NCI-H1417 treated with DMSO at 0.1 percent for 48 hours (cell line): ENCODE measurements around the gene PHF12.

Experiments
- DNase-seq: peaks from one replicate; lab custom pipeline; 2025; lab: John Stamatoyannopoulos, UW

PHF12 gene

DNA sequence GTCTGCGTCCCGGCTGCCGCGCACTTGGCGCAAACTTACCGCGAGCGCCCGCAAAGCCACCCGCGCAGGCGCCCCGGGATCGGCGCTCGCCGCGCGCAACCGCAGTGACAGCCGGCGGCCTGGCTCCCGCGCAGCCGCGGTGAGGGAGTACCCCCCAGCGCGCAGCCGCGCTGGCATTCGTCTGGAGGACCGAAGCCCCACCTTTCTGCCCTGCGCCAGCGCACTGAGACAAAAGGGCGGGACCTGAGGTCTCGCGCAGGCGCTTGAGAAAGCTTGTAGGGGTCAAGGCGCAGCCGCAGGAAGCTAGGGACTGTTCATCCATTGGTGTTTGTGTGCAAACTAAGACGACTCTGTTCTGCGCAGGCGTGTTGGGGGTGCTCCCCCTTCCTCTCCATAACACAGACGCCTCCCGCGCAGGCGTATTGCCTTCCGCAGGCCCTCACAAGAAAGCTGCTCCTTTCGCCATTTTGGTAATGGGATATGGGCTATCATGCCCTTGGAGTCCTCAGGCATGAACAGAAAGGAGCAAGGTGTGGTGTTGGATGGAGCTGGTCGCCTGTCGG, at the start of gene PHF12:
PHF12 (minus strand) TSS at position 91 of the 563 bp plus-strand sequence. CDS start 558 bp downstream, outside the sequence.
- DNase-seq: peak; percentile 100

- no peak for DNase-seq
Observed at GRCh38 chr17:29000973-29001372, 49.7 kb upstream of the PHF12 start.

GRCh38 chr17:28999206-28999605, 47.9 kb upstream of the PHF12 start:
- no peak for DNase-seq

- peak; percentile 29 for DNase-seq
Observed at GRCh38 chr17:28997806-28998205, 46.5 kb upstream of the PHF12 start.

GRCh38 chr17:28996554-28997096, 45.3 kb upstream of the PHF12 start:
- DNase-seq: no peak

GRCh38 chr17:28993645-28994426, 42.5 kb upstream of the PHF12 start:
- no peak for DNase-seq

DNA sequence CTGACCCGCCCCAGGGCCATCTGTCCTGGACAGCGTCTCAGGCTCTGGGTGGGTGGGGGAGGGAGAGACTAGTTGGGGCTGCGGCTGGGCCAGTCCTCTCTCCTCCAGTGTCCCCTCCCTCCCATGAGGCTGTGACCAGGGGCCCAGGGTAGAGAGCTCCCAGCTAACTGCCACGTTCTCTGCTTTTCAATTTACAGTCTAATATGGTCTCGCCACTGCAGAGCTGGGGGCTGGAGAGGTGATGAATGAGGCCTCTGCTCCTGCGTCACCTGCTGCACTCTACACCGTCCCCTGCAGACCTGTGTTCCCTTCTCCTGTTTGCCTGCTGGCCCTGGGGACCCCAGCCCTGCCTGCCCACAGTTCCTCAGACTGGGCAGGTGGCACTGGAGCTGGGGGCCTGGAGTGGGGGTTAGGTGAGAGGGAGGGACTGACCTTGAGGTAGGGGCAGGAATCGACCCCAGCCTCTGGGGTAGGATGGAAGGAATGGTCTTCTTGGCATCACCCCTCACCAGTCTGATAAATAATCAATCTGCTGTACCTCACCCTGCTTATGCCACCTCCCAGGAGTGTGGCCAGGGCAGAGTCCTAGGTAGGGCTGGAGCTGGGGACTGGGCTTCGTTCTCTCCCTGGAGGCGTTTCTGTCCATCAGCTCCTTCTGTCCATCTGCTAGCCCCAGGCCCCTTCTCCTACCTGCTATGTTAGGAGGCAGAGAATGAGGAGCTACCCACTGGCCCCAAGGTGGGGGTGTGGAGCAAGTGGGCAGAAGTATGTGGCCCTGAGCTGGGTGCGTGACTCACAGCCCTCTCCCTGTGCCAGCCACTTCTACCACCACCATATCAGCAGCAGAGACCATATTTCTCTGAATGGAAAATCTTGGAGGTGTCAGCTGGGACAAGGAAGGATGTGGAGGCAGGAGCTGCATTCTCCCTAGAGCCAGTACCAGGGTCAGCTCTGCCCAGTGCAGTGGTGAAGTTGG, 41.6 kb upstream of the PHF12 start:
- no peak for DNase-seq

- DNase-seq: no peak
Observed at GRCh38 chr17:28992185-28992584, 40.9 kb upstream of the PHF12 start.

DNA sequence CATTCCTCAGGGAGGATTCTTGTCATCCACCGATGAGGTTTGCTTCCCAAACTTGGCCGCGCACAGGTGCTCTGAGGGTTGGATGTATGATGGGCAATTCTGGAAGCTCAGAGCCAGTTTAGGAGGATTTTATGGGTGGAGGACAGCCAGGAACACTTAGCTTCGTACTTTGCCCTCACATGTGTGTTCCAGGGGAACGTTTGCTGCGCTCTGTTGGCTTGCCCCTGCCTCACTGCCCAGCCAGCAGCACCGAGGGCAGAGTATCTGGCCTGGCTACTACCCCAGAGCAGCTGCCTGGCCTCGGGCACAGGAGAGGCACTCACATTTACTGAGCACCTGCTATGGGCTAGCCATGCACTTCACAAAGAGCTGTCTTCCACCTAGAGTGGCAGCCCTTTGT, 40.5 kb upstream of the PHF12 start:
- DNase-seq: no peak

DNA sequence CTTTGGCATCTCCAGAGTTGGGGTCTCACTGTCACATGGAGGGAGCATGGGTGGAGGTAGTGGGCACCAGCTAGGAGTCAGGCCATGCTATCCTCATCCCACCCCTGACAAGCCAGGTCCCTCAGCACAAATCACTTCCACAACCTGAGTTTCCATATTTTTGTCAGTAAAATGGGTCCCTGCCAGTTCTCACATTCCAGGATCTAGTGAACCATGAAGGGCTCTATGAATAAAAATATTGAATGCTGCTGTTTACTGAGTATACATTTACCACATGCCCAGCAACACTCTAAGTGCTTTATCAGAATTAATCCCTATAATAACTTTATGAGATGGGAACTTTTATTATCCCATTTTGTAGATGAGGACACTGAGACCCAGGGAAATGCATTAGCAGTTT, 37.7 kb upstream of the PHF12 start:
- no peak for DNase-seq

DNA sequence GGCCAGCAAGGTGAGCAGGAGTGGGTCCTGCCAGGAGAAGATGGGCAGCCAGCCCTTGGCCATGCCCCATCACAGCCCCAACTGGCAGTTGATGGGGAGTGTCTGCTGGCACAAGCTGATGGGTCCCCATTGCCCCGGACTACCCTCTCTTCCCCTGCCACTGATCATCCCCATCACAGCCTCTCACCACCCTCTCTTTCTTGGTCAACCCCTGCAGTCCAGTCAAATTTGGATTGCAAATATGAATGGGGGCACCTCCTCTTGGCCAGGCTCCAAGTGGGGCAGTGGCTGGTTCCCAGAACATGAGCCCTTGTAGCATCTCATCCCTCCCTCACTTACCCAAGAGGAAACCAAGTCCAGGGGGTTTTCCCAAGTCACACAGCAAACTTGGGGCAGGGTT, 37.2 kb upstream of the PHF12 start:
- no peak for DNase-seq

DNA sequence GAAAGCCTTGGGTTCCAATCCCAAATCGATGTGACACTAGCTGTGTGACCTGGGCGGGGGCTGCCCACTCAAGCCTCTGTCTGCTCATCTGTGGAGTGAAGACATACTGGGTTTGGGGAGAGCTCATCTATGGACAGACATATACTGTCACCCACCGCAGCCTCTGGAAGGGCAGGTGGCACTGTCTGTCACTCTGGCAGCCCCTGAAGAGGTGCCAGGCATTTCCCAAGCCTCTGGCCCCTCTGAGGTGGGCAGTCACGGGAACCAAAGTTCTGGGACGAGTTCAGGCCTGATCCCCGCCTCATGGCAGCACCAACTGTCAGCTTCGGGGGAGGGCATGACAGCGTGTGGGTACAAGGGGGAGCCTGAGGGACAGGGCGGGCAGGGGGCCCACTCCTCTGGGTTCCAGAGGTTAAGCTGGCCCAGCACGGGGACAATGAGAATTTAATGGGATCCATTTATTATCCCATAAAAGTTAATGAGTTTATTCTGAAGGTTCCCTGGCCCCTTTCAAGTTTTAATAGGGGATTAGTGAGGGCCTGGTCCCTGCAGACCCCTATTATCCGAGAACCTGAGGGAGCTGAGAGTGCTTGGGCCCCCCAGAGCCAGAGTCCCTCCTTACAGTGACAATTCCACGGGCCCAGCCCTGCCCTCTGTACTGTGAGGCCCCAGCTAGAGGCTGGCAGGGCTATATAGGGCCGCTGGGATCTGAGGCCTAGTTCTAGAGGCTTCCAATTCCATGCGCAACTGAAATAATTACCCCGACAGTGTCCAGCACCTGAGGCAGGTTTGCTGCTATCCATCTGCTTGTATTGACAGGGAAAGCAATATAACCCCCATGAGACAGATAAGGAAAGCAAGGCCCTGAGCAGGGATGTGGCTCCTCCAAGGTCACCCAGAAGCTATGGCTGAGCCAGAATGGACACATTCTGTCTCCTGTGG, 35.7 kb upstream of the PHF12 start:
- no peak for DNase-seq

DNA sequence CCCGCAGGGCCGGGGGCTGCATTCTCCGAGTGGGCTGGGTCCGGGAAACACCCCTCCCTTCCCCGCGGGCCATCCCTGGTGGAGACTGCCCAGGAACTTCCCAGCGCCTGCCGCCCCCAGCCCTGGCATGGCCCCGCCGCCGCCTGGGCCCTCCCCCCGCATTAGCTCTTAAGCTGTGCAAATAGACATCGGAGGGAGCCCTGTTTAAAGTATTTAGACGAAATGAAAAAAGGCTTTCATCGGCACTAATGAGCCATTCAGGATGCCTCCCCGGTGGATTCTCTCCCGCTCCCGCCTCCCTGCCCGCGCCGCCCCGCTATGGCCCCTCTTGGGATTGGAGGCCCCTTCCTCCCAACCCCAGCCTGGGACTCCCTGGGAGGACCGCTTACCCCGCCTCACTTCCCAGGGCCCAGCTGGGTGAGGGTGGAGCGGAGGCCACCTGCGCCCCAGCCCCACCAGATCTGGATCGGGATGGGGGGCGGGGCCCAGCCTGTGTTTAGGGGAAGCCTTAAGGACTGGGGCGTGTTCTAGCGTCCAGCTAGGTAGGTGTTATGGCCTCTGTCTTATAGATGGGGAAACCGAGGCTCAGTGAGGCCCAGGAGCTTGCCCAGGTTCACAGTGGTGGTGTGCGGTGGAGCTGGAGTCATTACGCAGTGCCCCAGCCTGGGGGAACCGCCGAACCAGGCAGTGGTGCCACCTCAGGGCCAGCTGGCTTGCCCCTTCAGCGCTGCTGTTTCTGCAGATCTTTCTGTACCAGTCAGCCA, 34.8 kb upstream of the PHF12 start:
- peak; percentile 58 for DNase-seq

- no peak for DNase-seq
Observed at GRCh38 chr17:28983286-28984230, 32.2 kb upstream of the PHF12 start.

GRCh38 chr17:28982131-28982793, 30.9 kb upstream of the PHF12 start:
- no peak for DNase-seq

DNA sequence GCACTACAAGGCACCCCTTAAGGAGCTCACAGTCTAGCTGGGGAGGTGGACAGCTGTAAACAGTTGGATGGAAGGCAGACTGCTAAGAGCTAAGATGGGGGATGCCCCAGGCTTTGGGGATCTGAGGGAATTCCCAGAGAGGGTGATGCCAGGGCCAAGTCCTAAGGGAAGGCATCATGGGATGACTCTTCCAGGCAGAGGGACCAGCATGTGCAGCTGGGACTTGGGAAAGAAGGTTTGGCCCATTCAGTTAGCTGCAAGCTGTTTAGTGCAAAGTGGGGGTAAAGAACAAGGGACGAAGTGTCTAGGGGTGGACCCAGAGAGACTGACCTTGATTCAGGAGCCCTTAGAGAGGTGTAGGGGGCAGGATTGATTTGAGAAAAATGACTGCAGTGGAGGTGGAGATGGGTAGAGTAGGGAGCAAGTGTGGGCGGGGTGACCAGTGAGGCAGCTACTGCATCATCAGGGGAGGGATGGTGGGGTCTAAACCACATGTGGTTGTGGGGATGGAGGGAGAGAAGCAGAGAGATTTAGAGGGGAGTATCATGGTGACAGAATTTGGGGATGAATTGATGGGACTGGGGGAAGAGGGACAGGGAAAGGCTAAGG, 27.1 kb upstream of the PHF12 start:
- no peak for DNase-seq

- no peak for DNase-seq
Observed at GRCh38 chr17:28977659-28978355, 26.5 kb upstream of the PHF12 start.

GRCh38 chr17:28975646-28976045, 24.3 kb upstream of the PHF12 start:
- no peak for DNase-seq
